ENCODE measurements around the gene IGSF23. TPM values are rescaled to one million over a fixed set of nuclear protein-coding genes. Genes with fewer than 3 reads are reported as not detected.

Gene IGSF23
- total RNA-seq, 1 experiment from 2014 or later = not detected

DNA sequence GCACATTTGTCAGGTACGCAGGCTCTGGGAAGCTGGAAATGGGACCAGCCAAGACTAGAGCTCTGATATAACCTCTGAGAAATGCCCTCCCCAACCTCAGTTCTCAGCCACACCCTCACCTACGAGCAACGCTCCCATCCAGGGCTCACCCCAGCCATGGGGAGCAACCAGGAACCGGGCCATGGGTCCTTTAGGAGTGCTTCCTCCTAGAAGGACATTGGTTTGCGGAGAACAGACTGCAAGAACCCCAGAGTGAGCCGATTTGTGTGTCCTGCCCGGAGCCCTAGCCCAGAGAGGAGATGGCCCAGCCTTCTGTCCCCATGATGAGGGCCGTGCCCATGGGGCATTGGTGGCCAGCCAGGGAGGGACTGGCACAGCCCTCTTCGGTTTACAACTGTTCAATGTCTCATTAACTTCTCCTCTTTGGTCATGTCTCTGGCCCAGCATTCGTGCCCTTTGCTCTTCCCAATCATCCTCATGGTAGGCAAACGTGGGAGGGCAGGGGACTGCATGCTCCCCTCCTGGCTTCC lies 32.9 kb upstream of the IGSF23 start:
- Histone ChIP-seq H2AK5ac (ENCODE audit: insufficient read length, low read length) (no peak overlapping the region), H2BK120ac (ENCODE audit: low read depth, low read length, poor library complexity, severe bottlenecking) (no peak overlapping the region), H2BK12ac (ENCODE audit: insufficient read length, low read depth, low read length) (no peak overlapping the region), H4K91ac (ENCODE audit: insufficient read length, low read depth, low read length) (no peak overlapping the region), H3K14ac (ENCODE audit: insufficient read depth, low read length) (no peak overlapping the region), H3K79me2 (ENCODE audit: insufficient read depth, low read length) (no peaks in the 10 kb centered on the region), H3K23ac (ENCODE audit: insufficient read length, low read depth, low read length) (no peak overlapping the region), H3K27ac (ENCODE audit: insufficient read length, low read depth, low read length) (no peak overlapping the region), H3K4ac (ENCODE audit: low read depth, low read length) (no peak overlapping the region), H2BK5ac (ENCODE audit: insufficient read length, low read length) (no peak overlapping the region), H3K9ac (ENCODE audit: extremely low read depth, insufficient read length, low read length) (no peak overlapping the region), H3K4me1 (ENCODE audit: insufficient read depth, low read length) (no peaks in the 10 kb centered on the region), H4K20me1 (ENCODE audit: control insufficient read depth, insufficient read depth, insufficient read length) (no peaks in the 10 kb centered on the region), H2BK20ac (ENCODE audit: low read depth, low read length, poor library complexity, severe bottlenecking) (no peak overlapping the region), H3K4me2 (ENCODE audit: insufficient read depth, insufficient read length, low read length) (no peak overlapping the region), H2AFZ (ENCODE audit: low read length) (no peak overlapping the region), H3K18ac (ENCODE audit: insufficient read length, low read depth, low read length) (no peak overlapping the region), H4K5ac (ENCODE audit: insufficient read length, low read depth, low read length) (no peak overlapping the region), H3K56ac (ENCODE audit: insufficient read length, low read depth, low read length) (no peak overlapping the region), H3K27me3 (ENCODE audit: insufficient read depth, low read length) (no peaks in the 10 kb centered on the region), H3K9me3 (ENCODE audit: control insufficient read depth, low read depth, low read length) (no peaks in the 10 kb centered on the region), H3K23me2 (ENCODE audit: insufficient read length, low read depth, low read length, poor library complexity, severe bottlenecking) (no peaks in the 10 kb centered on the region), H2BK15ac (ENCODE audit: low read depth, low read length) (no peak overlapping the region), H3T11ph (ENCODE audit: low read length) (no peak overlapping the region), H4K8ac (replicated peaks; ENCODE audit: insufficient read length, low read depth, low read length) (no peak overlapping the region), H3K79me1 (ENCODE audit: insufficient read depth, low read depth, low read length, poor library complexity, severe bottlenecking) (no peaks in the 10 kb centered on the region)
- H3K27me3 Mint-ChIP-seq (ENCODE audit: low read depth) = peaks cover 11% of the 10 kb centered on the region
- peaks cover 0 to 3% (median 0%) of the 10 kb centered on the region in 3 experiments; a peak in 2 of 7 replicates for H3K36me3 Mint-ChIP-seq (ENCODE audit: insufficient read depth in 1 of 3, low read depth in 3 of 3)
- peaks cover 3% of the 10 kb centered on the region in 2 experiments; a peak in 4 of 5 replicates for H3K9me3 Mint-ChIP-seq
- peaks cover 2 to 8% of the 10 kb centered on the region in 2 experiments; a peak in 3 of 4 replicates for H3K4me1 Mint-ChIP-seq
- TF ChIP-seq, protein P1, sequence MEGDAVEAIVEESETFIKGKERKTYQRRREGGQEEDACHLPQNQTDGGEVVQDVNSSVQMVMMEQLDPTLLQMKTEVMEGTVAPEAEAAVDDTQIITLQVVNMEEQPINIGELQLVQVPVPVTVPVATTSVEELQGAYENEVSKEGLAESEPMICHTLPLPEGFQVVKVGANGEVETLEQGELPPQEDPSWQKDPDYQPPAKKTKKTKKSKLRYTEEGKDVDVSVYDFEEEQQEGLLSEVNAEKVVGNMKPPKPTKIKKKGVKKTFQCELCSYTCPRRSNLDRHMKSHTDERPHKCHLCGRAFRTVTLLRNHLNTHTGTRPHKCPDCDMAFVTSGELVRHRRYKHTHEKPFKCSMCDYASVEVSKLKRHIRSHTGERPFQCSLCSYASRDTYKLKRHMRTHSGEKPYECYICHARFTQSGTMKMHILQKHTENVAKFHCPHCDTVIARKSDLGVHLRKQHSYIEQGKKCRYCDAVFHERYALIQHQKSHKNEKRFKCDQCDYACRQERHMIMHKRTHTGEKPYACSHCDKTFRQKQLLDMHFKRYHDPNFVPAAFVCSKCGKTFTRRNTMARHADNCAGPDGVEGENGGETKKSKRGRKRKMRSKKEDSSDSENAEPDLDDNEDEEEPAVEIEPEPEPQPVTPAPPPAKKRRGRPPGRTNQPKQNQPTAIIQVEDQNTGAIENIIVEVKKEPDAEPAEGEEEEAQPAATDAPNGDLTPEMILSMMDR (conservative IDR thresholded peaks at IDR 0.05) = no peak
- DNase-seq = no peak
- no peak overlapping the region for H3K27ac Mint-ChIP-seq
- no CpG with 5 or more reads among the region's 11 CpGs for WGBS (ENCODE audit: extremely low coverage, insufficient read length, low lambda C conversion rate)
- H3K4me3 Mint-ChIP-seq = no peak overlapping the region

Measured in H9 (cell line).